H9 (cell line): ENCODE measurements around the gene HEPHL1. TPM values are rescaled to one million over a fixed set of nuclear protein-coding genes. Genes with fewer than 3 reads are reported as not detected.

Experiments used
- DNase-seq: peaks from one replicate; pipeline ENCODE4 v3.0.0-alpha.2; 2017
- H2AFZ ChIP-seq: one replicate; pipeline ENCODE4 v1.6.1; 2013; ENCODE audit warnings: mild to moderate bottlenecking, low read length, control low read depth, moderate library complexity
- H2AK5ac ChIP-seq: 2 replicates; pipeline ENCODE4 v1.6.1; 2013; ENCODE audit warnings: low read length, control low read depth, mixed read lengths; ENCODE audit not compliant: insufficient read length
- H2BK120ac ChIP-seq: one replicate; pipeline ENCODE4 v1.6.1; 2013; ENCODE audit warnings: low read depth, mild to moderate bottlenecking, low read length, control low read depth, inconsistent platforms; ENCODE audit not compliant: poor library complexity, severe bottlenecking
- H2BK12ac ChIP-seq: 2 replicates; pipeline ENCODE4 v1.6.1; 2013; ENCODE audit warnings: low read length, control low read depth, mixed read lengths, low read depth; ENCODE audit not compliant: insufficient read length
- H2BK15ac ChIP-seq: 2 replicates; pipeline ENCODE4 v1.6.1; 2013; ENCODE audit warnings: low read depth, low read length, control low read depth
- H2BK20ac ChIP-seq: one replicate; pipeline ENCODE4 v1.6.1; 2013; ENCODE audit warnings: low read depth, mild to moderate bottlenecking, low read length, control low read depth, inconsistent platforms; ENCODE audit not compliant: poor library complexity, severe bottlenecking
- H2BK5ac ChIP-seq: 2 replicates; pipeline ENCODE4 v1.6.1; 2013; ENCODE audit warnings: low read length, control low read depth, mixed read lengths; ENCODE audit not compliant: insufficient read length
- H3K14ac ChIP-seq: 2 replicates; pipeline ENCODE4 v1.6.1; 2013; ENCODE audit warnings: low read length, control low read depth; ENCODE audit not compliant: insufficient read depth
- H3K18ac ChIP-seq: 2 replicates; pipeline ENCODE4 v1.6.1; 2013; ENCODE audit warnings: low read depth, mild to moderate bottlenecking, mixed read lengths, low read length, control low read depth; ENCODE audit not compliant: insufficient read length
- H3K23ac ChIP-seq: 2 replicates; pipeline ENCODE4 v1.6.1; 2013; ENCODE audit warnings: low read length, control low read depth, mixed read lengths, low read depth; ENCODE audit not compliant: insufficient read length
- H3K23me2 ChIP-seq: 2 replicates; pipeline ENCODE4 v1.6.1; 2013; ENCODE audit warnings: low read depth, mild to moderate bottlenecking, mixed read lengths, low read length, control low read depth; ENCODE audit not compliant: insufficient read length, poor library complexity, severe bottlenecking
- H3K27ac ChIP-seq: 2 replicates; pipeline ENCODE4 v1.5.1; 2013; ENCODE audit warnings: low read length, control low read depth, mixed read lengths, low read depth; ENCODE audit not compliant: insufficient read length
- H3K27me3 ChIP-seq: 2 replicates; pipeline ENCODE4 v1.6.1; 2013; ENCODE audit warnings: low read length, control low read depth, inconsistent platforms; ENCODE audit not compliant: insufficient read depth
- H3K4ac ChIP-seq: 2 replicates; pipeline ENCODE4 v1.6.1; 2013; ENCODE audit warnings: low read depth, mild to moderate bottlenecking, control low read depth, inconsistent platforms, low read length, moderate library complexity
- H3K4me1 ChIP-seq: 2 replicates; pipeline ENCODE4 v1.6.1; 2013; ENCODE audit warnings: low read length, control low read depth, inconsistent platforms; ENCODE audit not compliant: insufficient read depth
- H3K4me2 ChIP-seq: 2 replicates; pipeline ENCODE4 v1.6.1; 2013; ENCODE audit warnings: low read length, control low read depth, mixed read lengths; ENCODE audit not compliant: insufficient read length, insufficient read depth
- H3K56ac ChIP-seq: 2 replicates; pipeline ENCODE4 v1.6.1; 2013; ENCODE audit warnings: low read depth, mild to moderate bottlenecking, mixed read lengths, low read length, control low read depth; ENCODE audit not compliant: insufficient read length
- H3K79me1 ChIP-seq: 2 replicates; pipeline ENCODE4 v1.6.1; 2013; ENCODE audit warnings: low read depth, mild to moderate bottlenecking, moderate library complexity, low read length, control low read depth, inconsistent platforms; ENCODE audit not compliant: insufficient read depth, poor library complexity, severe bottlenecking
- H3K79me2 ChIP-seq: 2 replicates; pipeline ENCODE4 v1.6.1; 2013; ENCODE audit warnings: low read length, control low read depth, inconsistent platforms; ENCODE audit not compliant: insufficient read depth
- H3K9ac ChIP-seq: 2 replicates; pipeline ENCODE4 v1.6.1; 2013; ENCODE audit warnings: low read length, control low read depth, mixed read lengths; ENCODE audit not compliant: insufficient read length; ENCODE audit errors: extremely low read depth
- H3K9me3 ChIP-seq: one replicate; pipeline ENCODE4 v1.6.1; 2013; ENCODE audit warnings: low read depth, low read length, inconsistent platforms; ENCODE audit not compliant: control insufficient read depth
- H3T11ph ChIP-seq: one replicate; pipeline ENCODE4 v1.6.1; 2013; ENCODE audit warnings: mild to moderate bottlenecking, low read length, control low read depth, inconsistent platforms
- H4K20me1 ChIP-seq: one replicate; pipeline ENCODE4 v1.6.1; 2013; ENCODE audit not compliant: control insufficient read depth, insufficient read length, insufficient read depth
- H4K5ac ChIP-seq: 2 replicates; pipeline ENCODE4 v1.6.1; 2013; ENCODE audit warnings: low read depth, mild to moderate bottlenecking, mixed read lengths, low read length, control low read depth; ENCODE audit not compliant: insufficient read length
- H4K8ac ChIP-seq: replicated peaks from 2 replicates; pipeline ENCODE4 v1.6.1; 2013; ENCODE audit warnings: low read length, control low read depth, mixed read lengths, low read depth; ENCODE audit not compliant: insufficient read length
- H4K91ac ChIP-seq: 2 replicates; pipeline ENCODE4 v1.6.1; 2013; ENCODE audit warnings: low read depth, mild to moderate bottlenecking, moderate library complexity, mixed read lengths, low read length, control low read depth; ENCODE audit not compliant: insufficient read length
- H3K27ac Mint-ChIP-seq, 3 experiments: 2 replicates in 2 of 3; 3 replicates in 1 of 3; pipeline ENCODE4 v1.8.0; 2020 to 2021; ENCODE audit warnings: mixed read lengths in 3 of 3, mild to moderate bottlenecking in 1 of 3, moderate library complexity in 1 of 3
- H3K27me3 Mint-ChIP-seq: 2 replicates; pipeline ENCODE4 v1.8.0; 2021; ENCODE audit warnings: low read depth, mild to moderate bottlenecking, moderate library complexity, mixed read lengths
- H3K36me3 Mint-ChIP-seq, 3 experiments: 2 replicates in 2 of 3; 3 replicates in 1 of 3; pipeline ENCODE4 v1.8.0; 2020 to 2021; ENCODE audit warnings: low read depth in 3 of 3, mixed read lengths in 3 of 3; ENCODE audit not compliant: insufficient read depth in 1 of 3
- H3K4me1 Mint-ChIP-seq, 2 experiments: 2 replicates each; pipeline ENCODE4 v1.8.0; 2020; ENCODE audit warnings: mixed read lengths in 2 of 2
- H3K4me3 Mint-ChIP-seq, 2 experiments: 2 replicates in 1 of 2; 3 replicates in 1 of 2; pipeline ENCODE4 v1.8.0; 2020 to 2021; ENCODE audit warnings: mild to moderate bottlenecking in 2 of 2, mixed read lengths in 2 of 2, moderate library complexity in 1 of 2
- H3K9me3 Mint-ChIP-seq, 2 experiments: 2 replicates in 1 of 2; 3 replicates in 1 of 2; pipeline ENCODE4 v1.8.0; 2020; ENCODE audit warnings: mild to moderate bottlenecking in 2 of 2, mixed read lengths in 2 of 2, moderate library complexity in 1 of 2
- CTCF ChIP-seq: fragments of 200-600 bp; sonication (generic); conservative IDR thresholded peaks from 3 replicates; pipeline ENCODE4 v1.8.0; 2021; ENCODE audit warnings: antibody characterized with exemption, mild to moderate bottlenecking
- total RNA-seq: library from RNA; stranded (reverse); gene quantifications from 2 replicates; pipeline ENCODE4 v1.2.1, GENCODE V29; 2021

Gene HEPHL1
- total RNA-seq, 1 experiment from 2014 or later = not detected

DNA sequence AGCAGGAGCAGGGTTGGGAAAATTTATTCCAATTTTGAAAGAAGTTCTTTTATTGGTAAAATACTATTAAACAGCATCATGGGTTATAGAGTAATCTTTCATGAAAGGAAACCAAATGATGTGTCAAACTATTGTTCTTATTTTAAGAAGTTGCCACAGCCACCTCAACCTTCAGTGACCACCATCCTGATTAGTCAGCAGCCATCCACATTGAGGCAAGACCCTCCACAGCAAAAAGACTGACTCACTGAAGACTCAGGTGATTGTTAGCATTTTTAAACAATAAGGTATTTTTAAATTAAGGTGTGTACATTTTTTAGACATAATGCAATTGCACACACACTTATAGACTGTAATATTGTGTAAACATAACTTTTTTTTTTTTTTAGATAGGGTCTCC lies 3.7 kb upstream of the HEPHL1 start:
- Histone ChIP-seq H3K79me2 (no peaks in the 10 kb centered on the region), H4K20me1 (no peaks in the 10 kb centered on the region), H2AFZ (no peak overlapping the region), H3K18ac (no peak overlapping the region), H2BK120ac (no peak overlapping the region), H3K27me3 (no peaks in the 10 kb centered on the region), H3K79me1 (no peaks in the 10 kb centered on the region), H2BK12ac (no peak overlapping the region), H3K56ac (no peak overlapping the region), H2BK5ac (no peak overlapping the region), H3K4ac (no peak overlapping the region), H4K5ac (no peak overlapping the region), H3K23ac (no peak overlapping the region), H3K27ac (no peak overlapping the region), H2BK15ac (no peak overlapping the region), H2AK5ac (no peak overlapping the region), H4K91ac (no peak overlapping the region), H3K23me2 (no peaks in the 10 kb centered on the region), H3K4me2 (no peak overlapping the region), H3K9ac (no peak overlapping the region), H3K4me1 (no peaks in the 10 kb centered on the region), H3K9me3 (peaks cover 3% of the 10 kb centered on the region), H3T11ph (no peak overlapping the region), H3K14ac (no peak overlapping the region), H4K8ac (no peak overlapping the region), H2BK20ac (no peak overlapping the region)
- Mint-ChIP-seq H3K9me3 (peaks cover 7 to 11% of the 10 kb centered on the region in 2 experiments; a peak in 4 of 5 replicates), H3K4me1 (peaks cover 2 to 5% of the 10 kb centered on the region in 2 experiments; a peak in 2 of 4 replicates), H3K36me3 (peaks cover 0 to 2% (median 0%) of the 10 kb centered on the region in 3 experiments; a peak in 1 of 7 replicates), H3K27ac (no peak overlapping the region), H3K27me3 (no peaks in the 10 kb centered on the region), H3K4me3 (no peak overlapping the region)
- no peak for DNase-seq
- TF ChIP-seq CTCF = no peak
